ENCODE data around the gene ERC1. TPM values are rescaled to one million over a fixed set of nuclear protein-coding genes. Genes with fewer than 3 reads are reported as not detected.

Gene ERC1
- total RNA-seq, 4 donors from 2014 or later = 58.0 to 83.2 (median 73.5) TPM

DNA sequence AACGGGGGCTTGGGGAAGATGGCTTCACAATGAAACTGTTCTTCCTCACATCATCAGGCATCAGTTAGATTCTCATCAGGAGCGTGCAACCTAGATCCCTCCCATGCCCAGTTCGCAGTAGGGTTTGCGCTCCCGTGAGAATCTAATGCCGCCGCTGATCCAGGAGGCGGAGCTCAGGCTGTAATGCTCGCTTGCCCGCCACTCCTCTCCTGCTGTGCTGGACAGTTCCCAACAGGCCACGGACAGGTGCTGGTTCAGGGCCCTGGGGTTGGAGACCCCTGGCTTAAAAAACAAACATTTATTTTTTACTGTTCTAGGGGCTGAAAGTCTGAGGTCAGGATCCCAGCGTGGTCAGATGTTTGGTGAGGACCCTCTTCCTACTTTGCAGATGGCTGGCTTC is 422.9 kb downstream of the ERC1 start:
- TF ChIP-seq EP300 (IDR thresholded peaks at IDR 0.05) (no peak), POLR2A (IDR thresholded peaks at IDR 0.05) (no peak)
- TF ChIP-seq, protein P1, sequence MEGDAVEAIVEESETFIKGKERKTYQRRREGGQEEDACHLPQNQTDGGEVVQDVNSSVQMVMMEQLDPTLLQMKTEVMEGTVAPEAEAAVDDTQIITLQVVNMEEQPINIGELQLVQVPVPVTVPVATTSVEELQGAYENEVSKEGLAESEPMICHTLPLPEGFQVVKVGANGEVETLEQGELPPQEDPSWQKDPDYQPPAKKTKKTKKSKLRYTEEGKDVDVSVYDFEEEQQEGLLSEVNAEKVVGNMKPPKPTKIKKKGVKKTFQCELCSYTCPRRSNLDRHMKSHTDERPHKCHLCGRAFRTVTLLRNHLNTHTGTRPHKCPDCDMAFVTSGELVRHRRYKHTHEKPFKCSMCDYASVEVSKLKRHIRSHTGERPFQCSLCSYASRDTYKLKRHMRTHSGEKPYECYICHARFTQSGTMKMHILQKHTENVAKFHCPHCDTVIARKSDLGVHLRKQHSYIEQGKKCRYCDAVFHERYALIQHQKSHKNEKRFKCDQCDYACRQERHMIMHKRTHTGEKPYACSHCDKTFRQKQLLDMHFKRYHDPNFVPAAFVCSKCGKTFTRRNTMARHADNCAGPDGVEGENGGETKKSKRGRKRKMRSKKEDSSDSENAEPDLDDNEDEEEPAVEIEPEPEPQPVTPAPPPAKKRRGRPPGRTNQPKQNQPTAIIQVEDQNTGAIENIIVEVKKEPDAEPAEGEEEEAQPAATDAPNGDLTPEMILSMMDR (IDR thresholded peaks at IDR 0.05) = no peak
- H3K36me3 ChIP-seq = peaks cover 0 to 54% (median 5%) of the 10 kb centered on the region in 3 donors

DNA sequence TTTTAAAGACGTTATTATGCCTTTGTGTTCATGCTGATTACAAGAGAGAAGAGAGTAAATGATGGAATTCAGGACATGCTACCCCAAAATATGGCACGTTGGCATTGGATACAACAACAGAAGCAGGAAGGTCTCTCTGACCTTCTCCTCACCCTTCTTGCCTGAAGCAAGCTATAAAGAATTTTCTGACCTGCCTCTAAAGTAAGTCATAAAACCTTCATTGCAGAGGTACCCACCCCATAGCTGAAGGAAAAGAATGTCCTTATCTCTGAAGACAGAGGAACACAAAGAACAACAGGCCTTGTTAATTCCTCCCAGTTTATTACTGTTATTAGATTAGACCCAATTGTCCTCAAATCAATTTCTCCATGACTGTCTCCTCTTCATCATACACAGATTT is 427.1 kb downstream of the ERC1 start:
- Histone ChIP-seq H3K4me1 (no peaks in the 10 kb centered on the region), H3K27ac (no peak overlapping the region), H3K36me3 (peaks cover 0 to 42% (median 5%) of the 10 kb centered on the region in 3 donors), H3K27me3 (no peaks in the 10 kb centered on the region), H3K9me3 (peaks cover 0 to 22% (median 4%) of the 10 kb centered on the region in 4 donors), H3K4me3 (no peak overlapping the region)
- DNase-seq (ENCODE audit: low spot score in 2 of 2) = no peak
- TF ChIP-seq EP300 (IDR thresholded peaks at IDR 0.05) = no peak
- TF ChIP-seq, protein P1 (IDR thresholded peaks at IDR 0.05) = no peak
- no peak for TF ChIP-seq POLR2A (IDR thresholded peaks at IDR 0.05)
- 42 to 58% methylated on average over 2 of the region's 2 CpGs for WGBS, 2 donors

More for the DNA sequence above, 422.9 kb downstream of the ERC1 start:
- Histone ChIP-seq H3K4me1 (no peaks in the 10 kb centered on the region), H3K4me3 (no peak overlapping the region), H3K27ac (no peak overlapping the region), H3K9me3 (no peaks in the 10 kb centered on the region), H3K27me3 (no peaks in the 10 kb centered on the region)
- WGBS, 2 donors = 93 to 95% methylated on average over 11 to 12 of the region's 12 CpGs
- DNase-seq (ENCODE audit: low spot score in 2 of 2) = no peak

DNA sequence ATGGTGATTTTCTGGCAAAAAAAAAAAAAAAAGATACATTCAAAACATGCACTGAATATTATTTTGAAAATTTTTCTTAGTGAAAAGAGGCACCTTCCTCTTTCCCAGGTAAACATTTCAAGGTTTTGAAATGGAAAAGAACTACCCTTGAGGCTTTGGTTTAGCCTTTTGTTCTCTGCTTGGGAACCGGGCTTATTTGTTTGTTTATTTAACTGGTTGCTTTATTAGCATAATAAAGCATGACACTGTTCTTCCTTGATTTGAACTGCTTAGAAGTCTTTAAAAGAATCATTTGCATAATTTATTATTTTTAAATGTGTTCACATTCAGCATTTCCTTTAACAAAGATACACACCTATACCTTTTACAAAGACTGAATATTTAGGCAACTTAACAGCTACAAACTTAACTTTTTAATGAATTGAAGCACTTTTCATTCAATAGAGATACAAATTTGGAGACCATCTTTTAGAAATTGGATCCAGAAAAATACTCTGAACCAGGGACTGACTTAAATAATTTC is 428.9 kb downstream of the ERC1 start:
- DNase-seq (ENCODE audit: low spot score in 2 of 2) = no peak
- TF ChIP-seq POLR2A (IDR thresholded peaks at IDR 0.05) (no peak), EP300 (IDR thresholded peaks at IDR 0.05) (no peak)
- TF ChIP-seq, protein P1 (IDR thresholded peaks at IDR 0.05) = no peak
- no peaks in the 10 kb centered on the region for H3K27me3 ChIP-seq
- 48 to 52% methylated on average over 1 of the region's 1 CpG for WGBS, 2 donors
- no peaks in the 10 kb centered on the region for H3K4me1 ChIP-seq
- peaks cover 0 to 34% (median 5%) of the 10 kb centered on the region in 3 donors for H3K36me3 ChIP-seq
- no peak overlapping the region for H3K4me3 ChIP-seq
- H3K27ac ChIP-seq = no peak overlapping the region
- H3K9me3 ChIP-seq = peaks cover 0 to 22% (median 4%) of the 10 kb centered on the region in 4 donors

DNA sequence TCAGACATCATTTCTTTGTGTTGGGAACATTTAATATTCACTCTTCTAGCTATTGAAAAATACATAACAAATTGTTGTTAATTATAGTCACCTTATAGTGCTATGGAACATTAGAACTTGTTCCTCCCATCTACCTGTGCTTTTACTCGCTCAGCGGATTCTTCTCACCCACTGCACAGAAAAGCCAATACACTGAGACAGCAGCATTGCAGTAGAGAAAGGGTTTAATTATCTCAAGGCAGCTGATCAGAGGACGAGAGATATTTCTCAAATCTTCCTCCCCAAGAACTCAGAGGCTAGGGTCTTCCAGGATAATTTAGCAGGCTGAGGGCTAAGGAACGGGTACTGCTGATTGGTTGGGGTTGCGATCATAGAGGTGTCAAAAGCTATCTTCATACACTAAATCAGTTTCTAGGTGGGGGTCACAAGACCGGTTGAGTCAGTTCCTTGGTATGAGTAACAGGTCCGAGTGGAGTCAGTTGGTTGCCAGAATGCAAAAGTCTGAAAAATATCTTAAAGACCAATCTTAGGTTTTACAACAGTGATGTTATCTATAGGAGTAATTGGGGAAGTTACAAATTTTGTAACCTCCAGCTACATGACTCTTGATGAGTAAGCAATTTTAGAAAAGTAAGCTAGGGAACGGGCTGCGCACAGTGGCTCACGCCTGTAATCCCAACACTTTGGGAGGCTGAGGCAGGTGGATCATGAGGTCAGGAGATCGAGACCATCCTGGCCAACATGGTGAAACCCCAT is 430.2 kb downstream of the ERC1 start:
- no peak for TF ChIP-seq EP300 (IDR thresholded peaks at IDR 0.05)
- TF ChIP-seq, protein P1 (IDR thresholded peaks at IDR 0.05) = no peak
- TF ChIP-seq POLR2A (IDR thresholded peaks at IDR 0.05) = no peak
- no peak overlapping the region for H3K4me3 ChIP-seq
- DNase-seq (ENCODE audit: low spot score in 2 of 2) = no peak
- 95% methylated on average over 11 of the region's 11 CpGs for WGBS, 2 donors
- H3K27me3 ChIP-seq = no peaks in the 10 kb centered on the region
- H3K36me3 ChIP-seq = peaks cover 0 to 34% (median 5%) of the 10 kb centered on the region in 3 donors
- no peak overlapping the region for H3K27ac ChIP-seq
- H3K4me1 ChIP-seq = no peaks in the 10 kb centered on the region
- peaks cover 0 to 22% (median 4%) of the 10 kb centered on the region in 4 donors for H3K9me3 ChIP-seq

All from tibial nerve (tissue), 4 donors.